WTC11 (cell line): ENCODE measurements around the gene FADD.

Experiments used
- NFE2L1 ChIP-seq: sonication (generic); formaldehyde crosslinking; IDR thresholded peaks from 2 replicates; pipeline ENCODE4 v1.8.1; 2023; ENCODE audit warnings: missing genetic modification reagents
- TF ChIP-seq, protein P1 (sequence below): sonication (generic); formaldehyde crosslinking; IDR thresholded peaks from 2 replicates; pipeline ENCODE4 v1.8.1; 2022; ENCODE audit warnings: low read depth, missing genetic modification reagents, borderline replicate concordance
- TF ChIP-seq, protein P2 (sequence below): fragments of 200-600 bp; IDR thresholded peaks from 2 replicates; pipeline ENCODE4 v1.8.0; 2022; ENCODE audit warnings: antibody characterized with exemption

DNA sequence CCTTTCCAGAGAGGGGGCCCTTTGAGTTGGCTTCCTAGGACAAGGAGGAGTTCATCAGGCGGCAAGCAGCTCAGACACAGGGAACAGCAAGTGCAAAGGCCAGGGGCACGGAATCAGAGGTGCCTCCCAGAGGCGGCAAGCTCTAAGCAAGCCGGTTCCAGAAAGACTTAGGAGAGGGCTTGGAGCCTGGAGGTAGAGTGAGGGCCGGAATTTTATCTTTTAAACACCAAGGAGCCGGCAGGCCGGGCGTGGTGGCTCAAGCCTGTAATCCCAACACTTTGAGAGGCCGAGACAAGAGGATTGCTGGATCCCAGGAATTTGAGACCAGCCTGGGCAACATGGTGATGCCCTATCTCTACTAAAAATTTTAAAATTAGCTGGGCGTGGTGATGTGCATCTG, 26.6 kb downstream of the FADD start:
- TF ChIP-seq, protein P1, sequence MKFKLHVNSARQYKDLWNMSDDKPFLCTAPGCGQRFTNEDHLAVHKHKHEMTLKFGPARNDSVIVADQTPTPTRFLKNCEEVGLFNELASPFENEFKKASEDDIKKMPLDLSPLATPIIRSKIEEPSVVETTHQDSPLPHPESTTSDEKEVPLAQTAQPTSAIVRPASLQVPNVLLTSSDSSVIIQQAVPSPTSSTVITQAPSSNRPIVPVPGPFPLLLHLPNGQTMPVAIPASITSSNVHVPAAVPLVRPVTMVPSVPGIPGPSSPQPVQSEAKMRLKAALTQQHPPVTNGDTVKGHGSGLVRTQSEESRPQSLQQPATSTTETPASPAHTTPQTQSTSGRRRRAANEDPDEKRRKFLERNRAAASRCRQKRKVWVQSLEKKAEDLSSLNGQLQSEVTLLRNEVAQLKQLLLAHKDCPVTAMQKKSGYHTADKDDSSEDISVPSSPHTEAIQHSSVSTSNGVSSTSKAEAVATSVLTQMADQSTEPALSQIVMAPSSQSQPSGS = no peak
- TF ChIP-seq, protein P2, sequence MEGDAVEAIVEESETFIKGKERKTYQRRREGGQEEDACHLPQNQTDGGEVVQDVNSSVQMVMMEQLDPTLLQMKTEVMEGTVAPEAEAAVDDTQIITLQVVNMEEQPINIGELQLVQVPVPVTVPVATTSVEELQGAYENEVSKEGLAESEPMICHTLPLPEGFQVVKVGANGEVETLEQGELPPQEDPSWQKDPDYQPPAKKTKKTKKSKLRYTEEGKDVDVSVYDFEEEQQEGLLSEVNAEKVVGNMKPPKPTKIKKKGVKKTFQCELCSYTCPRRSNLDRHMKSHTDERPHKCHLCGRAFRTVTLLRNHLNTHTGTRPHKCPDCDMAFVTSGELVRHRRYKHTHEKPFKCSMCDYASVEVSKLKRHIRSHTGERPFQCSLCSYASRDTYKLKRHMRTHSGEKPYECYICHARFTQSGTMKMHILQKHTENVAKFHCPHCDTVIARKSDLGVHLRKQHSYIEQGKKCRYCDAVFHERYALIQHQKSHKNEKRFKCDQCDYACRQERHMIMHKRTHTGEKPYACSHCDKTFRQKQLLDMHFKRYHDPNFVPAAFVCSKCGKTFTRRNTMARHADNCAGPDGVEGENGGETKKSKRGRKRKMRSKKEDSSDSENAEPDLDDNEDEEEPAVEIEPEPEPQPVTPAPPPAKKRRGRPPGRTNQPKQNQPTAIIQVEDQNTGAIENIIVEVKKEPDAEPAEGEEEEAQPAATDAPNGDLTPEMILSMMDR = no peak
- TF ChIP-seq NFE2L1 (CRISPR knock-in tag) = no peak
